Measurements from ENCODE around the gene EIF4G3. TPM values are rescaled to one million over a fixed set of nuclear protein-coding genes. Genes with fewer than 3 reads are reported as not detected.
"Not testable (repeated sequence)": the region's sequence is repeated elsewhere in the genome, so short reads cannot be mapped to it uniquely, and the experiment has no call there.

Gene EIF4G3
- total and polyA plus RNA-seq, 9 of the 15 experiments (the other 6 are each of a cell fraction or from before 2014, with no cell fraction given) = 6.7 to 40.5 (median 32.1) TPM

- BruUV-seq (replicated peaks); H3K36me3 ChIP-seq (ENCODE audit: control insufficient read depth, insufficient read depth, low read length); CTCF ChIA-PET (ENCODE audit: low intra/inter-chr PET ratio); DNase-seq (ENCODE audit: extremely low read depth in 1 of 4, low spot score in 3 of 4); ATAC-seq; H3K4me3 ChIP-seq; POLR2A ChIA-PET; H3K27me3 ChIP-seq (ENCODE audit: control insufficient read depth in 2 of 2, insufficient read depth in 2 of 2, low read length in 2 of 2); H3K9me1 ChIP-seq (ENCODE audit: control insufficient read depth, insufficient read depth, low read length); in situ Hi-C loops (cut with MboI); H4K20me1 ChIP-seq (replicated peaks; ENCODE audit: control insufficient read depth, insufficient read depth, low read length); intact Hi-C loops (cut with micrococcal nuclease); H3K9ac ChIP-seq (ENCODE audit: insufficient read depth in 1 of 2, low read depth in 2 of 2, low read length in 2 of 2); FAIRE-seq; H3K9me3 ChIP-seq (replicated peaks; ENCODE audit: control insufficient read depth, insufficient read depth, low read depth, low read length); H2AFZ ChIP-seq (ENCODE audit: low read depth, low read length); H3K4me2 ChIP-seq (ENCODE audit: insufficient read depth, low read length): not testable (repeated sequence)
- Histone ChIP-seq H3K27ac (ENCODE audit: extremely low read depth, low read depth, low read length) (peak overlapping the region; percentile 71; the same call in 1 of the 3 replicates), H3K4me1 (replicated peaks in 1 of 2; ENCODE audit: control insufficient read depth in 2 of 2, insufficient read depth in 2 of 2, low read length in 2 of 2) (peaks cover 33 to 50% of the 10 kb centered on the region in 2 experiments), H3K79me2 (ENCODE audit: control insufficient read depth, insufficient read depth, low read length) (peaks cover 39% of the 10 kb centered on the region)
- 63% methylated on average over 6 of the region's 26 CpGs for WGBS (ENCODE audit: insufficient coverage, low coverage, missing lambda C conversion rate)
- 0 out of 2 replicates have a peak, but pooled peaks have one; percentile 13 for TF ChIP-seq CBFA2T3 (IDR thresholded peaks at IDR 0.05)
Measured at GRCh38 chr1:21024136-21024896, 152.4 kb downstream of the EIF4G3 start.

- peaks cover 33% of the 10 kb centered on the region for H3K79me2 ChIP-seq (ENCODE audit: control insufficient read depth, insufficient read depth, low read length)
- H3K27ac ChIP-seq (ENCODE audit: extremely low read depth, low read depth, low read length) = peak overlapping the region; percentile 92
- FAIRE-seq (peak; percentile 91), DNase-seq (ENCODE audit: extremely low read depth in 1 of 4, low spot score in 3 of 4) (peak; percentile 62 to 96 (median 74)), ATAC-seq (peak; percentile 97)
- H3K27me3 ChIP-seq (ENCODE audit: control insufficient read depth in 2 of 2, insufficient read depth in 2 of 2, low read length in 2 of 2) = no peaks in the 10 kb centered on the region
- peaks cover 25 to 39% of the 10 kb centered on the region in 2 experiments for H3K4me1 ChIP-seq (replicated peaks in 1 of 2; ENCODE audit: control insufficient read depth in 2 of 2, insufficient read depth in 2 of 2, low read length in 2 of 2)
- no peaks in the 10 kb centered on the region; the same call in 2 of the 3 replicates for H3K36me3 ChIP-seq (ENCODE audit: control insufficient read depth, insufficient read depth, low read length)
- no peaks in the 10 kb centered on the region for H3K9me1 ChIP-seq (ENCODE audit: control insufficient read depth, insufficient read depth, low read length)
- H2AFZ ChIP-seq (ENCODE audit: low read depth, low read length) = peak overlapping the region; percentile 80
- POLR2A ChIA-PET = interaction anchor here (0.6 to 1.5 kb wide), 8 partner anchors 9 to 33 kb away, joined by 3 to 7 read pairs (median 4); no protein-coding TSS in a partner anchor
- CTCF ChIA-PET (ENCODE audit: low intra/inter-chr PET ratio) = interaction anchor here (1.0 kb wide), 1 partner anchor 10 kb away, joined by 3 read pairs; no protein-coding TSS in a partner anchor
- H3K9ac ChIP-seq (ENCODE audit: insufficient read depth in 1 of 2, low read depth in 2 of 2, low read length in 2 of 2) = peak overlapping the region in 1 of 2 experiments; percentile 75; a peak in 2 of 4 replicates
- WGBS (ENCODE audit: insufficient coverage, low coverage, missing lambda C conversion rate) = 28% methylated on average over 6 of the region's 6 CpGs
- in situ Hi-C loops (cut with MboI) (no loop called here), intact Hi-C loops (cut with micrococcal nuclease) (no loop called here)
- H3K9me3 ChIP-seq (replicated peaks; ENCODE audit: control insufficient read depth, insufficient read depth, low read depth, low read length) = no peaks in the 10 kb centered on the region
- H4K20me1 ChIP-seq (replicated peaks; ENCODE audit: control insufficient read depth, insufficient read depth, low read length) = no peaks in the 10 kb centered on the region
- H3K4me2 ChIP-seq (ENCODE audit: insufficient read depth, low read length) = peak overlapping the region; percentile 54
- H3K4me3 ChIP-seq = no peak overlapping the region
- BruUV-seq (replicated peaks) = no TSS peak
- peak; percentile 79; the same call in 1 of the 2 replicates for TF ChIP-seq THRB (CRISPR knock-in tag; conservative IDR thresholded peaks at IDR 0.05)
- no peak for TF ChIP-seq ZNF707 (CRISPR knock-in tag; conservative IDR thresholded peaks at IDR 0.05)
- no peak for TF ChIP-seq MCM3 (IDR thresholded peaks at IDR 0.05)
- TF ChIP-seq ZNF668 (CRISPR knock-in tag; IDR thresholded peaks at IDR 0.05) = no peak
- TF ChIP-seq CUX1 (CRISPR knock-in tag; IDR thresholded peaks at IDR 0.05) = peak; percentile 27; the same call in 1 of the 2 replicates
Measured at GRCh38 chr1:21022279-21023040, 154.2 kb downstream of the EIF4G3 start.

Data from K562 (cell line).